GM15510 (cell line): Measurements from ENCODE around the gene CCSER1.

Experiments
- POLR2A ChIP-seq: IDR thresholded peaks from 3 replicates; pipeline ENCODE4 v1.6.1; 2011; ENCODE audit warnings: borderline replicate concordance; ENCODE audit not compliant: insufficient read length; ENCODE audit errors: extremely low read depth

The CCSER1 gene

DNA sequence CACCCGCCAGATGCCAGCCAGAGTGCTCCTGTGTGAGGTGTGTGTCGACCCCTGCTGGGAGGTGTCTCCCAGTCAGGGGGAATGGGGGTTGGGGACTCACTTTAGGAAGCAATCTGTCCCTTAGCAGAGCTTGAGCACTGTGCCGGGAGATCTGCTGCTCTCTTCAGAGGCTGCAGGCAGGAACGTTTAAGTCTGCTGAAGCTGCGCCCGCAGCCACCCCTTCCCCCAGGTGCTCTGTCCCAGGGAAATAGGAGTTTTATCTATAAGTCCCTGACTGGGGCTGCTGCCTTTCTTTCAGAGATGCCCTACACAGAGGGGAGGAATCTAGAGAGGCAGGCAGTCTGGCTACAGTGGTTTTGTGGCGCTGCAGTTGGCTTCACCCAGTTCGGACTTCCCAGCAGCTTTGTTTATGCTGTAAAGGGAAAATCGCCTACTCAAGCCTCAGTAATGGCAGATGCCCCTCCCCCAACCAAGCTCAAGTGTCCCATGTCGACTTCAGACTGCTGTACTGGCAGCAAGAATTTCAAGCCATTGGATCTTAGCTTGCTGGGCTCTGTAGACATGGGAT lies 80.8 kb downstream of the CCSER1 start:
- no peak for TF ChIP-seq POLR2A

DNA sequence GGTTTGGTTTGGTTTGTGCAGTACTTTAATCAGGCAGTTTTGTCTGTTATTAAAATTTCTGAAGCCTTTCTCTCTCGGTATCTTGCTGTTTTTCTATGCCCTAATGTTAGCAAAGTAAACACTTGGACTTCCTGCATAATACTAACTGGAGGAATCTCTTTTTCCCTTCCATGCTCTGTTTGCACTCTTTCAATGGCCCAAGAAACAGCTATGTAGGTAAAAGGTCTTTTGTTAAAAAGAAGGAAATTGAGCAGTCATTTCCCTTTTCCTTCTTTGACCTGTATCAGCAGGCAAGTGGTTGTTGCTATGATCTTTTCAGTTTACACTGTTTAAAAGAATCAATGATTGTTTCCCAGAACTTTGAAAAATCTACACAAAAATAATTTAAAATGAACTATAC lies 82.7 kb downstream of the CCSER1 start:
- no peak for TF ChIP-seq POLR2A

DNA sequence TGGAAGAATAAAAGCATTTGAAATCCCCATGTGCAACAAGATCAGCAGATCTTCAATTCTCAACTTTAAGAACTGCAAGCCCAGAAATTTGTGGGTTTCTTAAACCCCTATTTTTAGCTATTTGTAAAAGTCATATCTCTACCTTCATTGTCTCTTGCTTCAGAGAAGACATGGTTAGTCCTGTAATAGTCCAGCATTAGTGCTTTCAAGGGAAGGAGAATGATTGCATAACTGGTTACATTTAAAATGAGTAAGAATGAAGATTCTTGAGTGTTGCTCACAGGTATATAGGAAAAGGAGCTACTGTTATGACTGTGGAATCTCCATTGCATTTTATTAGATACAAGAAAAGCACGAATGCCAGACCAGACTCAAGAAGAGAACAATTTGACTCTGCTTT lies 84.0 kb downstream of the CCSER1 start:
- no peak for TF ChIP-seq POLR2A

DNA sequence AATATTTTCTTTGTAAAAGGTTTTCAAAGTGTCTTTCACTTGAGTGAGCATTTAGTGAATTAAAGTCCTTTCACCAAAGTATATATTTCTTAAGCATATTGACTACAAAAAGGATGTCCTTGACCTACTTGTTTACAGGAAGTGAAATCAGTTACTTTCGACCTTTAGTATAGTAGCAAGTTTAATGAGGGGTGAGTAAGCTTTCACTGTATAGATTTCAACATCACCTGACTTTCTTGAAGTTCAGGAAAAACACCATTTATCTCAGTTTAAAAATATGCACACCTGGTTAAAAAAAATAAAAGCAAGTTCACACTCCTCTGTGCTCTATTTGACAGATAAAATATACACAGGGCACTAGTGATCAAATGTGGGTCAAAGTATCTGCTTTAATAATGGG lies 88.1 kb downstream of the CCSER1 start:
- TF ChIP-seq POLR2A = no peak

DNA sequence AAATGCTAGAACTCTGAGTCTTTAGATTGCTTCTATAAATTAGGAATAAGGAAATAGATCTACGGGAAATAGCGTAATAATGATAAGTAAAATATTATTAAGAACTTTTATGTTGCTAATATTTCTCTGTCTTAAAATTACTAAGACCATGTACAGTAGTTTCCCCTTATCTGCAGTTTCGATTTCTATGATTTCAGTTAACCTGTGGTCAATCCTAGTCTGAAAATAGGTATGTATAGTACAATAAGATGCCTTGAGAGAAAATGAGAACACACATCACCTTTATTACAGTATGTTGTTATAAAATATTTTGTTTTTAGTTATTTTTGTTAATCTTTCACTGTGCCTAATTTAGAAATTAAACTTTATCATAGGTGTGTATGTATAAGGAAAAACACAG lies 92.6 kb downstream of the CCSER1 start:
- no peak for TF ChIP-seq POLR2A

DNA sequence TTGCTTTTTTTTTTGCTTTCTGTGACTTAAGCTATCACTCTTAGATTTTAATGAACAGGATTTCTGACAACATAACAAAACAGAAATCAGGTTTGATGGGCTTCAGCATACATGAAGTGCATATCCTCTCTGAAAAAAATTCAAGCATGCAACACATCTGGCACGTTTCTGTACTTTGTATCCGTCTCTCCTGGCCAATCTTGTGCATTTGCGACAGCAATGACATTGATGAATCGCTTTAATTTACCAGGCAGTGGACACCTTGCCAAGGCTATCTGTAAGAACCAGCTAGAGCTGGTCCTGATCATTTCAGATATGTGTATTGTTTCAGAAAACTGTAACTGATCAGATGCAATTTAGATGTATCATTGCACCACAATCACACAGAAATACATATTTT lies 93.3 kb downstream of the CCSER1 start:
- no peak for TF ChIP-seq POLR2A

DNA sequence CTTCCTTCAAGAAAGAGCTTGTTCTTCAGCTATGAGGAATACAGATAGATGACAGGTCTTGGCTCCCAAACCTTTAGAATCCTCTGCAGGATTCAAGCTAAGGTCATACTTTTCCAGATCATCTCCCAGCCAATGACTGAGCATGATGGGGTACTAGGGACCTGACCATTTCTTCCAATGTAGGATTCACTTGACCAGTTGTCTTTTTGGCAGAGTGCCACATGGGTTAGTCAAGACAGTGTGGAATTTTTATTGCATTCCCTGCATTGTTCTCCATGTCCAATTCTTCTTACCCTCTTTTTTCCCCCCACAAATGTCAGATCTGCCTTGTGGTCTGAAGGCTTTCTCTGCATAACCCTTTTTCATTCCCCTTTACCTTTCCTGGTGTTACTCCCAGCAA lies 99.5 kb downstream of the CCSER1 start:
- TF ChIP-seq POLR2A = no peak

DNA sequence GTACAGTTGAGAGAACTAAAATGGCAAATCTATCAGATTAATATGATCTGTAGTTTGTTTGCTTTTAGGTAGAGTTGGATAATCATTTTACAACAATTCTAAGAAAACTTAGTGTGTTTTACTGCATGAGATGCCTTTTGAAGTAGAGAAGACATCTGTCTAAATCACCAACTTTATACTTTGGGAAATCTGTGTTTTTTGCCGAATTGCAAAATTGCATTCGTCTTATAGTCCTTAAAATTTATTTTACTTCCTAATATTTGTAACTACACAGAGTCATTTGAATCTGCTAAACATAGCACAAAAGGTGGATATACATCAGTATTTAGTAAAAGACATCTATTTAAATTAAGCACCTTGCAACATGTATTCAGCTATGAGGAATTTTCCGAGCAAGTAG lies 100.0 kb downstream of the CCSER1 start:
- no peak for TF ChIP-seq POLR2A

DNA sequence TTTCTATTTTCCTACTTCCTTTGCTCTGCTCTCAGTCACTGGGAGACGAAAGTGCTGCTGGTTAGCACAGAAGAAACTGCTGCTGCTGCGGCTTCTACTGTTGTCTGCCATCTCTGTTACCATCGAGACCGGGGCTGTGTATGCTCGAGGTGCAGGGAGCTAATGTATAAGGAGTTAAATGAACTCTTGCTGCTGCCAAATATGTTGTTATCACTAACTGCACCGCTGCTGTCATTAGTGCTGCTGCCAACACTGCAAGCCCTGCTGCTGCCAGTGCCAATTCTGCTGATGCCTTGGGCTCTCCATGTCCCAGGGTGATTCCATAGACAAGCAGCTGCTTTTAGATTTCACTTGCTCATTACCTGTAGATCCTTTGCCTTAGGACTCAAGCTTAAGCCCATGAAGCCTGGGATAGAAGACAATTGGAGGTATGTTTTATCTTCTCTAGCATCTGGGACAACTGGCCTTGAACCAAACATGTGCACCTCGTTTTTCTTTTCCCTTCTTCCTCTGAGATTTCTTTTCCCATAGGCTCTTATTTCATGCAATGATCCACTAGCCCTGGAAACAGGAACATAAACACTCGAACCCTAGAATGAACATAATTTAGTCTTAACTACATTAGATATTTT lies 107.8 kb downstream of the CCSER1 start:
- TF ChIP-seq POLR2A = no peak

DNA sequence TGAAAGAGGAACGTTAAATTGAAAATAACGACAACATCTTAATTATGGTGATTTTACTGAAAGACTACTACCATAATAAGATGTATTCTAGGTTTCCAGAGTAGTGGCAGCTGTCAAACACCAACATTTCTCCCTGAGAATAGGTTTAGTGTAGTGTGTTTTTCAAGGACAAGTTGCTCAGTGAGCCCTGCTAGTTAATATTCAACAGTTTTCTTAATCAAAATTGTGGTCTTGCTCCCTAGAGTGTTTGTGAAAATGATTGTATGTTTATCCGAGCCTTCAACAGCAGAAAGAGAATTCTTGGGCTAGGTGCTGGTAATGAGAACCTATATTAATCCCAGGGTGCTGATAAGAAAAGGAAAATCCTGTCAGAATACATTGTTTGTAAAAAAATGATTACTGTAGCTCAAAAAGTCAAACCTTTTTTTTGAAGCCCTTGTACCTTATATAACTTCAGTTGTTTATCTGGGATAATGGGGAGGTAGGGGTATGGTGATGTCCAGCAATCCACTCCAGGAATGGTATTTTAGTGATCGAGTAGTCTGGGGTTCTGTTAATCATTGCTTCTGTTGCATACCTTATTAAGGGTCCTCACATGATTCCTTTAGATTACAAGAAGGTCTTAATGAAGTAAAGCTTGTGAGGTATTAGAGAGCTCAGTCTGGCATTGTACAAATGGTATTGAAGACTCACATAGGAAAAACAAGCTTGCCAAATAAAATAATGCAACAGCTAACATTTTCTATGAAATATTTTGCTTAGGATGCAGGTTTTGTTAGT lies 110.7 kb downstream of the CCSER1 start:
- no peak for TF ChIP-seq POLR2A

DNA sequence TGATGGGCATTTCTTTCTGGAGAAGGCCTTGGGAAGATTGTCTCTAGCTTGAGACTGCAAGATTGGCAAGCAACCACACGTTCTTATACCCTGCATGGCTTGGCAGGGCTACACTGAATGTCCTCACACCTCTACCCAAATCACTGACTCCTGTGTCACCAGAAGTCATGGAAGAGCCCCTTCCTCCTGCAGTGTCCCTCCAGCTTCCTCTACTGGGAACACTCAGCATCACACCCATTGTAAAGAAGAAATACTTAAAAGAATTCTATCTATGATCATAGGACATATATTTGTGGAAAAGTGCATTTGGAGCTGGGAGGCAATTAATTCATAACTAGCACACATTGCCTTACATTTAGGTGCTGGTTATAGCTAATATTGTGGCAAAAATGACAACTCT lies 113.1 kb downstream of the CCSER1 start:
- no peak for TF ChIP-seq POLR2A

DNA sequence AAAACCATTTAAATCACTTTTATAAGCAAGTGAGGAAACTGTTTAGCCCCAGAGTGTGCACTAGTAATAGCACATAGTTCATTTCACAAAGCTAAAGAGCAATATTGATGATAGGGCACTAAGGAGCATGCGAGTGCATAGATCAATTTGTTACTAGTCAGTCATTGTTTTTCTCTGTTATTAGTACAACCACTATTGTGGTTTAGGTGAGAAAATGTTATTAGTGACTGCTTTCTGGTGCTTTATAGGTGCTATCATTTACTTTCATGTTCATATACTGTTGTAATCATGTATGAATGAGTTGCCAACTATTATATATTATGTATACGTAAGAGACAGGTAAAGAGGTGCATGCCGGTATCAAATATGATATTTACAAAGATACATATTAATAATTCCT lies 113.8 kb downstream of the CCSER1 start:
- TF ChIP-seq POLR2A = no peak

DNA sequence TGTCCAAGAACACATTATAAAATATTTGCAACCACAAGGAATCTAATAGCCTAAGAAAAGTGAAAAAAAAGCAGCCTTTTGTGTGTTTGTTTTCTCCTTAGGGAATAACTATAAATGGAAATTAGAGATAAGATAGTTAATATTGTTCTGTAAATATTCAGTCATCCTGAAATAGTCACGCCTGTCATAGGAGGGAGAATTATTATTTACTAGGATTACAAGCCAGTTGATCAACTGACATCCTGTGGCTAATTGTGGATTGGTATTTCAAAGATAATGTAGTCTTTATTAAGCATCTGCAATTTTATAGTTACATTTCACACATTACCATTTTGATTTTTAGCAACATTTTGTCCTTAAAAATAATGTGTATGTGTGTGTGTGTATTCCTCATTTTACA lies 118.6 kb downstream of the CCSER1 start:
- no peak for TF ChIP-seq POLR2A

DNA sequence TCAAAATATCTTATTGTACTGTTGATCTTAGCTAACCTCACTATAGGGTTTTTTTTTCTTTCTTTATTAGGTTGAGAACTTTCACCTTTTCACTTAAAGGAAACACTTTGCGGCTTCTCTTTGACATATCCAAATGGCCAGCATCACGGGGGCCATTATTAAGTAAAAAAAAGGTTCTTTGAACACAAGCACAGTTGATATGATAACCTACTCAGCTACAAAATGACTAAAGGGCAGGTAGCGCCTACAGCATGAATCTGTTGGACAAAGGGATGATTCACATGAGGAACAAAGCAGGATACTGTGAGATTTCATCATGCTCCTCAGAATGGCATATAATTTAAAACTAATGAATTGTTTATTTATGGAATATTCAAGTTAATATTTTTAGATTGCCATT lies 119.6 kb downstream of the CCSER1 start:
- TF ChIP-seq POLR2A = no peak

DNA sequence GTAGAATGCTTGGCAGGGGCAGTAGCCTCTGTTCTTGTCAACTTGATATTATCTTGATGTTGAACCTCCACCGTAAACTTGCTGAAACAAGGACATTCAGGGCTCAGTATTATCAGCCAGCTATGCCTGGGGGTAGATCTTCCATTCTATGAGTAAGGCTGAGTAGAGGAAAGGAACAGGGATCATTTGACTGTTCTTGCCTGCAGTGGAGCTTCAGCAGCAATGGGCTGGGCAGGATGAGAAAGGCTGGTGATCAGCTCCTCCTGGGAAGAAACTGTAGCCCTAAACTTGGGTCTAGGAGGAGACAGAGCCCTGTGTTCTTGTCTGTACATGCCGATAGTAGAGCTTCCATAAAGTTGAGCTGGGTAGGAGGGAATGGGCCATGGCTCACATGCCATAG lies 127.2 kb downstream of the CCSER1 start:
- TF ChIP-seq POLR2A = no peak

DNA sequence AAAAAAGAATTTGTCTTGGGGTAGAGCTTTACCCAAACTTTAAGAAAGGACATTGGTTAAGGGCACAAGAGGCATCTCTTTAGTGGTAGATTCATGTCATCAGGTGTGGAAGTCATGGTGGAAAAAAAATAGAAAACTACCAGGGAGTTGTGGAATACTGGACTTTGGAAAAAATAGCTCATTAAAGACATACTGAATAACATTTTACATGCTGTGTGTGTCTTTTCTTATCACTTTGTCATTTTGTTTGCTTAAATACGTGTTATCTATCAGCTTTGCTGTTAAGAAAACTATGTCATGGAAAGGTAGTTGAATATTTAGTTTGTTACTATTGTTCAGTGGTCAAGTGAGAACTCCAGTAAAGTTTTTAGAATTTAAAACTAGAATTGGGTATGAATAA lies 147.0 kb downstream of the CCSER1 start:
- no peak for TF ChIP-seq POLR2A
